Measurements from ENCODE around the gene COL5A1.

The COL5A1 gene

DNA sequence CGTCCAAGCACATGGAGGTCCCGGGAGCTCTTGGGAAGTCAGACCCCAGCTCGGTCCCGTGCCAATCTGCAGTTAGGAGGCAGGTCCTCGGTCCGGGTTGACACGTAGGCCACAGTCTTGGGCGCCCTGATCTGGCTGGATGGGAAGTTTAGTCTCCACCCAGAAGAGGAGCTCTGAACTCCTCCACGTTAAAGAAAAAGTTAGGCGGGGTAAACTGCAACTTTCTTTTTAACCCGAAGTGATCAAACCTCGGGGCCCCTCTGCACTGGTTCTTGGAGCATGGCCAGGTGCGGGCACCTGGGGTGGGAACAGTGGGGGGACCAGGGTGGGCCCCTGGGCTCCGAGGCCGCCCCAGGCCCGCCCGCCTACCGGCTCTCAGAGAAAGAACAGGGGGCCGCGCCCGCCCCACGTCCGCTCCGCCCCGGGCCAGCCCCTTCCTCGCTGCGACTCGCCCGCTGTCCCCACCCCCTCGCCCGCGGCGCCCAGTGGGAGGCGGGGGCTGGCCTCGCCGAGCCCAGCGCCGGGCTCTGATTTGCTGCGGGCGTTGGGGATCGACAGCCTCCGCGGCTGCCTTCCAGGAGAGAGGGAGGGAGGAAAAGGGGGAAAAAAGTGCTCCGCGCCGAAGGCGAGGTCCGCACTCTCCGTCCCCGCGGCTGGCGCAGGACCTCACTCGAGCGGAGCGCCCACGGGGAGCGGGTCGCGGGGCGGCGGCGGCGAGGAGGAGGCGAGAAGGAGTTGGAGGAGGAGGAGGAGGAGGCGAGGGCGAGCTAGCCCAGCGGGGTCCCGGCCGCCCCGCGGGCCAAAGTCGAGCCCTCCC lies at the start of gene COL5A1:
COL5A1 (plus strand) TSS at position 631 of the 817 bp plus-strand sequence. CDS start 385 bp downstream, outside the sequence.
- H3K27ac ChIP-seq: no peak within 1 kb of the TSS
- DNase-seq (ENCODE audit: low read depth, low spot score): no peak

DNA sequence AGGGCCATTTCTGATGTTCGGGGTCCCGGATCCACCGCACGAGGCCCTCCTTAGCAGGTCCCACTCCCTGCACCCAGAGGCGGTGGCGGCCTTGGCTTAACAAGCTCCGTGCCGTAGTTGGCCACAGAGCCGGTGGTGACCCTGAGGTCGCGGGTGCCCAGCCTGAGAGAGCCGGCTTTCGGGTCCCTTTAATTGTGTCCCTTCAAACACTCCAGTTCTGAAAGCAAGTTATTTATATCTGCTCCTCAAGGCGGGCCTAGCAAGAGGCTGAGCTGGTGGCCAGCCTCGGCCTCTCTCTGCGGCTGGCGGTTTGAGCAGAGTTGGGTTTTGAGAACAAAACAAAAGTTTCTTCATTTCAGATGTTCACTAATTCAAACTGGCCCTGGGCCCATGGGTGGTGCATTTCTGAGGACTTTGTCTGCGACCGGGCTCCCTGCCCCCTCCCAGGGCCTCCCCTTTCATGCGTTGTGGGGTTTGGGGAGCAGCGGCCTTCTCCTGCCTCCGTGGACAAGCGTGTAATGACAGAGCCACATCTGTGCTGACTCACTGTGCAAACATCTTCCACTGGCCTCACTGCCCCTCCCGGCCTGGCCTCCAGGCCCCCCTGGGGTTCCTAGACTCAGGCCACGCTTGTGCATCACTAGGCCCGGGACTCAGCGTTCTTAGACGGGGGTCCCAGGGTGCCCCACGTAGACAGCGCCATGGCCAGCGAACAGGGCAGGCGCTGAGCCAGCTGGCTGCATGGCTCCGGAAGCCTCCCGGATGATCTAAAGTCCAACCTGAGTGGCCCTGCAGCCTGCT lies 49.4 kb upstream of the COL5A1 start:
- no peak overlapping the region for H3K27ac ChIP-seq
- no peak for DNase-seq (ENCODE audit: low read depth, low spot score)

GRCh38 chr9:134592819-134593200 lies 48.8 kb upstream of the COL5A1 start:
- H3K27ac ChIP-seq: no peak overlapping the region
- no peak for DNase-seq (ENCODE audit: low read depth, low spot score)

GRCh38 chr9:134593286-134594077 lies 48.1 kb upstream of the COL5A1 start:
- DNase-seq (ENCODE audit: low read depth, low spot score): no peak
- no peak overlapping the region for H3K27ac ChIP-seq

- DNase-seq (ENCODE audit: low read depth, low spot score): no peak
- H3K27ac ChIP-seq: no peak overlapping the region
These were observed 47.3 kb upstream of the COL5A1 start for GRCh38 chr9:134594078-134594941.

DNA sequence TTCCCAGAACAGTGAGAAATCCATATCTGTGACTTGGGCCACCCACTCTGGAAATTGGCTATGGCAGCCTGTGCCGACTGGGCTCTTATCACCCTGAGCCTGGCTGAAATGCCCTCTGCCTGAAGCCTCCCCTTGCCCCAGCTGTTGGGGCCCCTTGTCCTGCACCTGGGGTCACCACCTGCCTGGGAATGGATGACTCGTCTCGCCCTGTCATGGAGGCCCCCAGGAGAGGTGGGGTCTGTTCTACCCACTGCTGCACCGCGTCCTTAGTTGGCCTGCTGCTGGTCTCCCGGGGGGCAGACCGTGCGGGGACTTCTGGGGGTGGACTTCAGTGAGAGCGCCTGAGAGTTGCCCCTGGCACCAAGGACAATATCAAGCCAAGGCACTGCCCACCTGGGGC lies 46.6 kb upstream of the COL5A1 start:
- no peak overlapping the region for H3K27ac ChIP-seq
- no peak for DNase-seq (ENCODE audit: low read depth, low spot score)

GRCh38 chr9:134597041-134597913 lies 44.3 kb upstream of the COL5A1 start:
- DNase-seq (ENCODE audit: low read depth, low spot score): no peak
- H3K27ac ChIP-seq: no peak overlapping the region

DNA sequence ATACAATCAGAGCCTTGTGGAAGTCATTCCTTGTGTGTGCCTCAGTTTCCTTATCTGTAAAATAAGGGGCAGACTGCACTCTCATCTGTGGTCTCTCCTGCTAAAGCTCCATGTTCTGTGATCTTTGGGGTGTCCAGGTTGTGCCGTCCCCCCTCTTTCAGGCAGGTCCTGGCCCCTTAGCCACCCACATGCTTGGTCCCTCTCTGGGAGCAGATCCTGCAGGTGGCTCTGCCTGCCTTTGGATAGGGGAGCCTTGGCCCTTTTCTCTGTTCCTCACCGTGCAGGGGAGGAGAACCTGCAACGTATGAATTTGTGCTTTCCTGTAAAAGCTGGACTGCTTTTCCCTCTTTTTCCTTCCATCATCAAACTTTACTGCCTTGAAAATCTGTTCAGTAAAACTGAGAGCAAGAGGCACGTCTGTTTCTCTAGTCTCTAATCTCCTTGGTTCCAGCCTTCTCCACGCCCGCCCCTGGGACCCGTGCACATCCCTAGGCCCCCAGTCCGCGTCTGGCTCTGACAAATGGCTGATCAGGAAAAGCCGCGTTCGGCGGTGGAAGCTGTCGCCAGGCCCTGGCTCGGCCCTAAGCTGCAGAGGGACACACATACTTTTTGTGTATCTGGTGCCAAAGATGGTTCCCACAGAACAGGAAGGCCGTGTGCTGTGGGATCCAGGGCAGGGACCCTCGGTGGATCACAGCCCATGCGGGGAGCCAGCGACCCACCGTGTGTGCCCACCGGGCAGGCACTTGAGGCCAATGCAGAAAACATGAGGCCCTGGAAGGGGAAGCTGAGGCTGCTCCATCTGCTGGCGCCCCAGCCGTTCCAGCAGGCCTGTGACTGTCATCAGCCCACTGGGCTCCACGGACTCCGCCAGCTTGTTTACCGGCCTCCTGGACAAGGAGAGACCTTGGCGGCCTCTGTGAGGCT lies 43.4 kb upstream of the COL5A1 start:
- DNase-seq (ENCODE audit: low read depth, low spot score): no peak

DNA sequence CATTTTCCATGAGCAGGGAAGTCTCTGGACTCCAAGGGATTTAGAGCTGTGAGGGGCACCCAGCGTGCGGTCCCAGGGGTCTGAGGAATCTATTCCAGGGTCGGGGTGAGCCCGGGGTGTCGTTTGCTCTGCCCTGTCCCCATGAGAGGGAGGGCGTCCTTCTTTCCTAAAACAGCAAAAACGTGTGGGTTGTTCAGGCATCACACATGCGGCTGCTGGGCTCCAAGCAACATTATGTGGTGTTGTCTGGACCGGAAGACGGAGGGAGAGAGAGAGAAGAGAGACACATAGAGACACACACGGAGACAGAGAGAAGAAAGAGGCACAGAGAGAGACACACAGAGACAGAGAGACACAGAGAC lies 42.7 kb upstream of the COL5A1 start:
- DNase-seq (ENCODE audit: low read depth, low spot score): no peak
- H3K27ac ChIP-seq: no peak overlapping the region

More for the DNA sequence above, 43.4 kb upstream of the COL5A1 start:
- H3K27ac ChIP-seq: no peak overlapping the region

DNA sequence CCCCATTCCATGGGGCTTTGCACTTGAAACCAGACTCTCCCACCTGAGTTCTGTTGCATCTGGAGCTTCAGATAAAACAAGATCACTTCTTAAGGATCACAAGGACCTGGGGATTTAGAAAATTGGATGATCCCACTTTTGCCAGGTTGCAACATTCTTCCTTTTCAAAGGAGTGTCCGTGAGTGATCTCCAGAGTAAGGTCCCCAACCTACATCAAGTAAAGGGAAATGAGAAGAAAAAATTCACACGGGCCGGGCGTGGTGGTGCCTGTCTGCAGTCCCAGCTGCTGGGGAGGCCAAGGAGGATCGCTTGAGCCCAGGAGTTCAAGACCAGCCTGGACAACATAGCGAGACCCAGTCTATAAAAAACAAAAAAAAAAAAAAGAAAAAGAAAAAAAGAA lies 41.2 kb upstream of the COL5A1 start:
- no peak overlapping the region for H3K27ac ChIP-seq
- no peak for DNase-seq (ENCODE audit: low read depth, low spot score)

- no peak overlapping the region for H3K27ac ChIP-seq
- no peak for DNase-seq (ENCODE audit: low read depth, low spot score)
These were observed 40.6 kb upstream of the COL5A1 start for GRCh38 chr9:134600836-134601638.

GRCh38 chr9:134601764-134602163 lies 39.8 kb upstream of the COL5A1 start:
- H3K27ac ChIP-seq: no peak overlapping the region
- DNase-seq (ENCODE audit: low read depth, low spot score): no peak

DNA sequence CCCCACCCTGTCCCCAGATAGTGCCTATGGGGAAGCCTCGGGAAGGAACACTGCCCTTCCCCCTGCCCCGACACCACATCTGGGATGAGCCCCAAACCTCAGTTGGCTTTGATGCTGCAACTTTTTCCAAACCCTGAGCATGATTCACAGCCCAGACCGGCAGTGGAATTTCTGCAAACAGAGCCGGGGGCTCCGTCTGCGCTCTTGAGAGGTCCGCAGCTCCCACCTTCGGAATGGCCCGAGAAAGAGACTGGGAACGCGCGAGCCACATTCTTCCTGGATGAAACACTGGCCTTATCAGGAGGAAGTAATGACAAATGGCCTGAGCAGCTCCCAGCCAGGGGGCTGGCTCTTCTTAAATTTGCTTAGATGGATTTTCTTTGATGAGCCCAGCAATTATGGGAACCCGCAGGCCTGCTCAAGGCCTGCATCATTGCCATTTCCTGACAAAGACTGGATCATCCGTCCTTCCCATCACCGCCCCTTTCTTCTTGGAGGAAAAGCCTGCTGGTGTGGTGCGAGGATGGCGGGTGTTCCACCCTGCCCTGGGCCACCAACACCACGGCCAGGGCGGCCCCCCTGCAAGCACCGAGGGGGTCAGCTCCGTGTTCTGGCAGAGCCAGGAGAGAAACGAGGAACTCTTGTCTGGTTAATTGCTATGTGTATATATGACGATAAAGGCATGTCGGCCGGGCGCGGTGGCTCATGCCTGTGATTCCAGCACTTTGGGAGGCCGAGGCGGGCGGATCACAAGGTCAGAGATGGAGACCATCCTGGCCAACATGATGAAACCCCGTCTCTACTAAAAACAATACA lies 38.8 kb upstream of the COL5A1 start:
- no peak for DNase-seq (ENCODE audit: low read depth, low spot score)

GRCh38 chr9:134604834-134605233 lies 36.8 kb upstream of the COL5A1 start:
- H3K27ac ChIP-seq: no peak overlapping the region
- no peak for DNase-seq (ENCODE audit: low read depth, low spot score)

More for the DNA sequence above, 38.8 kb upstream of the COL5A1 start:
- no peak overlapping the region for H3K27ac ChIP-seq

DNA sequence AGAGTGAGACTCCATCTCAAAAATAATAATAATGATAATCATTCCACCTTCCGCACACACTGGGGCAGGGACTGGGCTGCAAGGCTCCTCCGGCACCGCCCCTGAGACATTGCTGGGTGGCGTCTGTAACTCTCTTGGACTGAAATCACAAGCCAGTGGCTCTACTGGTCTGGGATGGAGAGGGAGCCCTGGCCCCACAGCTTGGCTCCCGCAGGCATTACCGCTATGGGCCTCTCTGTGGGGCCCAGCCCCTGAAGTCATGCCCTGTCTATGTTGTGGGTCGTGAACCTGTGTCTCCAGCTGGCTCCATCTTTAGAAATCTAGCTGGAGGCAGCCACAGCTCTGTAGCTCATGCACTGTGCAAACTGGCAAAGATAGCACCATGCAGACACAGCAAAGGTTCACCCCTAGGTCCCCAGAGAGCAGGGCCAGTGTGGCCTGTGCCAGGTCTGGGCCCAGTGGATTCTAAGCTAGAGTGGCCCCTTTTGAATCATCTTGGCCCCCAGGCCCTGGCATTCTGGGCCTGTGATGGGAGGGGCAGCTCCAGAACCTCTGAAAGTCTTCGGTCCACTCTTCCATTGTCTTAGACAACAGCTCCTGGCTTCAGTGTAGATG lies 36.1 kb upstream of the COL5A1 start:
- H3K27ac ChIP-seq: no peak overlapping the region
- no peak for DNase-seq (ENCODE audit: low read depth, low spot score)

DNA sequence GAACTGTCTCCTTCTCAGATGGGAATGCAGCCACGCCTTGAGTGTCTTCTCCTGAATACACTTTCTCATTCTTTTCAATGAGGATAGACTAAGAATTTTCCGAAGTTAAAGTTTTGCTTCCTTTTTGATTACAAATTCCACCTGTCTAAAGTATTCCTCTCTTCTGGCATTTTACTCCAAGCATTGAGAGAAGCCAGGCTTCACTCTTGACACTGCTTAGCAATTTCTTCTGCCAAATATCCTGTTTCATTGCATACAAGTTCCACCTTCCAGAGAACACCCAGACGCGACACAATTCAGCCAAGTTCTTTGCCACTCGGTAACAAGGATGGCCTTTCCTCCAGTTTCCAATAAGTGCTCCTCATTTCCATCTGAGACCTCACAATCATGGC lies 35.6 kb upstream of the COL5A1 start:
- no peak for DNase-seq (ENCODE audit: low read depth, low spot score)
- no peak overlapping the region for H3K27ac ChIP-seq
